ENCODE measurements around the gene CEP70.

CEP70 gene

DNA sequence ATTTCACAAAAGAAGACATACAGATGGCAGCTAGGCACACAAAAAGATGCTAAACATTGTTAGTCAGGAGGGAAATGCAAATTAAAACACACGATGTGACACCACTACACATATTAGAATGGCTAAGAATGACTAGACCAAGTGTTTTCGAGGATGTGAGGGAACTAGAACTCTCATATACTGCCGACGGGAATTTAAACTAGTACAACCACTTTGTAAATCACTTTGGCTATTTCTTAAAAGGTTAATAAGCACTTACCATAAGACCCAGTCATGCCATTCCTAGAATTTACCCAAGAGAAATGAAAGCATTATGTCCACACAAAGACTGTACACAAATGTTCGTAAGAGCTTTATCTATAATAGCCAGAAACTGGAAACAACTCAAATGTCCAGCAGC is 5.6 kb downstream of the CEP70 start:
- no peak overlapping the region for H3K4me3 ChIP-seq (ENCODE audit: low read depth, low read length)
- no peaks in the 10 kb centered on the region for H3K4me1 ChIP-seq (ENCODE audit: control insufficient read depth in 1 of 2, insufficient read depth in 2 of 2, low read length in 2 of 2)
- no peak overlapping the region for H2BK5ac ChIP-seq (ENCODE audit: low read depth, low read length, poor library complexity)
- H3K23ac ChIP-seq (ENCODE audit: low read length) = no peak overlapping the region
- no peak overlapping the region for H2AFZ ChIP-seq (ENCODE audit: insufficient read depth, low read length, poor library complexity)
- no peak overlapping the region for H4K91ac ChIP-seq (ENCODE audit: low read depth, low read length)
- no peak overlapping the region for H3K18ac ChIP-seq (ENCODE audit: low read length)
- no peak overlapping the region for H4K12ac ChIP-seq (ENCODE audit: low read depth, low read length)
- no peaks in the 10 kb centered on the region for H3K36me3 ChIP-seq (ENCODE audit: control insufficient read depth in 1 of 2, insufficient read depth in 2 of 2, low read length in 2 of 2)
- H3K4ac ChIP-seq (ENCODE audit: low read depth, low read length) = no peak overlapping the region
- H3K27ac ChIP-seq (ENCODE audit: low read depth, low read length) = no peak overlapping the region
- H3K79me2 ChIP-seq (ENCODE audit: control insufficient read depth, insufficient read depth, low read length, poor library complexity) = no peaks in the 10 kb centered on the region
- H3K14ac ChIP-seq (ENCODE audit: low read length) = no peak overlapping the region
- DNase-seq = no peak
- no peak overlapping the region for H2AK5ac ChIP-seq (ENCODE audit: low read length)
- no peaks in the 10 kb centered on the region for H3K9me3 ChIP-seq (ENCODE audit: insufficient read depth, low read depth, low read length)
- H3K79me1 ChIP-seq (ENCODE audit: low read length) = no peaks in the 10 kb centered on the region
- no peak overlapping the region for H4K8ac ChIP-seq (ENCODE audit: low read depth, low read length)
- H2BK120ac ChIP-seq (ENCODE audit: insufficient read depth, low read length, poor library complexity) = no peak overlapping the region
- no CpG with 5 or more reads among the region's 5 CpGs for whole genome bisulfite sequencing (ENCODE audit: extremely low coverage, insufficient coverage, insufficient read length)
- no peak overlapping the region for H3K4me2 ChIP-seq (ENCODE audit: low read length)
- no peaks in the 10 kb centered on the region for H3K27me3 ChIP-seq (ENCODE audit: insufficient read depth, low read length)
- no peak overlapping the region for H3K9ac ChIP-seq (ENCODE audit: low read length)
- H2BK12ac ChIP-seq (ENCODE audit: low read length) = no peak overlapping the region

DNA sequence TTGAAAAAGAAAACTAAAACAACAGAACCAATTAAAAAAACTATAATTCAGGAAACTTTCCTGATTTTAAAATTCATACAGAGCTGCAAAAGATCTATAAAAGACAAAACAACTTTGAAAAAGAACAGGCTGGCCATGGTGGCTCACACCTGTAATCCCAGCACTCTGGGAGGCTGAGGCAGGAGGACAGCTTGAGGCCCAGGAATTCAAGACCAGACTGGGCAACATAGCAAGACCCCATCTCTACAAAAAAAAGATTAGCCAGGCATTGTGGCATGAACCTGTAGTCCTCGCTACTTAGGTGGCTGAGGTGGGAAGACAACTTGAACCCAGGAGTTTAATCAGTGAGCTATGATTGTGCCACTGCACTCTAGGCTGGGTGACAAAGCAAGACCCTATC is 6.7 kb downstream of the CEP70 start:
- Histone ChIP-seq H3K23ac (ENCODE audit: low read length) (no peak overlapping the region), H4K91ac (ENCODE audit: low read depth, low read length) (no peak overlapping the region), H4K12ac (ENCODE audit: low read depth, low read length) (no peak overlapping the region), H4K8ac (ENCODE audit: low read depth, low read length) (no peak overlapping the region), H3K9me3 (ENCODE audit: insufficient read depth, low read depth, low read length) (no peaks in the 10 kb centered on the region), H2AK5ac (ENCODE audit: low read length) (no peak overlapping the region), H3K4ac (ENCODE audit: low read depth, low read length) (no peak overlapping the region), H3K4me2 (ENCODE audit: low read length) (no peak overlapping the region), H3K9ac (ENCODE audit: low read length) (no peak overlapping the region), H3K18ac (ENCODE audit: low read length) (no peak overlapping the region), H2BK5ac (ENCODE audit: low read depth, low read length, poor library complexity) (no peak overlapping the region), H2BK12ac (ENCODE audit: low read length) (no peak overlapping the region), H2BK120ac (ENCODE audit: insufficient read depth, low read length, poor library complexity) (no peak overlapping the region), H2AFZ (ENCODE audit: insufficient read depth, low read length, poor library complexity) (no peak overlapping the region), H3K79me1 (ENCODE audit: low read length) (no peaks in the 10 kb centered on the region), H3K27ac (ENCODE audit: low read depth, low read length) (no peak overlapping the region), H3K4me1 (ENCODE audit: control insufficient read depth in 1 of 2, insufficient read depth in 2 of 2, low read length in 2 of 2) (no peaks in the 10 kb centered on the region), H3K14ac (ENCODE audit: low read length) (no peak overlapping the region), H3K4me3 (ENCODE audit: low read depth, low read length) (no peak overlapping the region), H3K79me2 (ENCODE audit: control insufficient read depth, insufficient read depth, low read length, poor library complexity) (no peaks in the 10 kb centered on the region), H3K36me3 (ENCODE audit: control insufficient read depth in 1 of 2, insufficient read depth in 2 of 2, low read length in 2 of 2) (no peaks in the 10 kb centered on the region), H3K27me3 (ENCODE audit: insufficient read depth, low read length) (no peaks in the 10 kb centered on the region)
- no CpG with 5 or more reads among the region's 1 CpG for WGBS (ENCODE audit: extremely low coverage, insufficient coverage, insufficient read length)
- DNase-seq = no peak

DNA sequence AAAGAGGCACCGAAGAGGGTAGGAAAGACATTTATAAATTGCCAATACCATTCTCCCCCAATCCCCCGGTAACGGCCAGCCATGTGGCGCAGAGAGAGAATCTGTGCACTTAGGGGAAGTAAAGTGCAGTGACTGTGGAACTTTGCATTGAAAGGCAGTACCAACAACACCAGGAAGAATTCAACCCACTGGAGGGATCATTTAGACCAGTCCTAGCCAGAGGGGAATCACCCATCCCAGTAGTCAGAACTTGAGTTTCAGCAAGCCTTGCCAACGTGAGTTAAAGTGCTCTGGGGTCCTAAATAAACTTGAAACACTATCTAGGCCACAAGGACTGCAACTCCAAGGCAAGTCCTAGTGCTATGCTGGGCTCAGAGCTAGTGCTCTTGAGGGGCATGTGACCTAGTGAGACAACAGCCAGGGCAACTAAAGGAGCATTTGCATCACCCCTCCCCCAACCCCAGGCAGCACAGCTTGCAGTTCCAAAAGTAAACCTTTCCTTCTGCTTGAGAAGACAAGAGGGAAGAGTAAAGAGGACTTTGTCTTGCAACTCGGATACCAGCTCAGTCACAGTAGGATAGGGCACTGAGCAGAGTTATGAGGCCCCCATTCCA is 15.0 kb downstream of the CEP70 start:
- Histone ChIP-seq H3K23ac (ENCODE audit: low read length) (no peak overlapping the region), H3K79me2 (ENCODE audit: control insufficient read depth, insufficient read depth, low read length, poor library complexity) (no peaks in the 10 kb centered on the region), H2BK5ac (ENCODE audit: low read depth, low read length, poor library complexity) (no peak overlapping the region), H3K4ac (ENCODE audit: low read depth, low read length) (no peak overlapping the region), H3K9me3 (ENCODE audit: insufficient read depth, low read depth, low read length) (peaks cover 4% of the 10 kb centered on the region), H2AK5ac (ENCODE audit: low read length) (no peak overlapping the region), H3K4me3 (ENCODE audit: low read depth, low read length) (no peak overlapping the region), H4K12ac (ENCODE audit: low read depth, low read length) (no peak overlapping the region), H3K27me3 (ENCODE audit: insufficient read depth, low read length) (no peaks in the 10 kb centered on the region), H3K36me3 (ENCODE audit: control insufficient read depth in 1 of 2, insufficient read depth in 2 of 2, low read length in 2 of 2) (peaks cover under 1 to 2% of the 10 kb centered on the region in 2 experiments), H3K9ac (ENCODE audit: low read length) (no peak overlapping the region), H4K91ac (ENCODE audit: low read depth, low read length) (no peak overlapping the region), H2BK120ac (ENCODE audit: insufficient read depth, low read length, poor library complexity) (no peak overlapping the region), H2AFZ (ENCODE audit: insufficient read depth, low read length, poor library complexity) (no peak overlapping the region), H4K8ac (ENCODE audit: low read depth, low read length) (no peak overlapping the region), H3K14ac (ENCODE audit: low read length) (no peak overlapping the region), H2BK12ac (ENCODE audit: low read length) (no peak overlapping the region), H3K4me2 (ENCODE audit: low read length) (no peak overlapping the region), H3K18ac (ENCODE audit: low read length) (no peak overlapping the region), H3K4me1 (ENCODE audit: control insufficient read depth in 1 of 2, insufficient read depth in 2 of 2, low read length in 2 of 2) (peaks cover 0 to 4% of the 10 kb centered on the region in 2 experiments), H3K27ac (ENCODE audit: low read depth, low read length) (no peak overlapping the region), H3K79me1 (ENCODE audit: low read length) (no peaks in the 10 kb centered on the region)
- WGBS (ENCODE audit: extremely low coverage, insufficient coverage, insufficient read length) = no CpG with 5 or more reads among the region's 6 CpGs
- DNase-seq = no peak

DNA sequence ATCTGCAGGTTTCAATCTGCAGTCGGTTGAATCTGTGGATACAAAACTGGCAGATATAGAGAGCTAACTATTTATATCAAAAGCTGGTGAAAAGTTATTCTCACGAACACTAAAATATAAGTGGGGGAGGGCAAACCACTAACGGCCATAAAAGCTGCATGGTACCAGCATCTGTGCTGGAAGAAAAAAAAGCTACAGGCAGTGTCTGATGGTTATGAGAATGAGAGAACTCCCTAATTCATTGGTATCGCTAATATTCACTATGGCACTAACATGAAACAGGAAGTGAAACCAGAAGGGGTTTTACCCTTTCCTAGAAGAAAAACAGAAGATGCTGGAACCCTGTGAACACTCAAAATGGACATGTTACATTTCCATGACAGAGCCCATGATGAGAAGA is 15.9 kb downstream of the CEP70 start:
- Histone ChIP-seq H3K4ac (ENCODE audit: low read depth, low read length) (no peak overlapping the region), H3K36me3 (ENCODE audit: control insufficient read depth in 1 of 2, insufficient read depth in 2 of 2, low read length in 2 of 2) (peaks cover 2 to 4% of the 10 kb centered on the region in 2 experiments), H3K79me2 (ENCODE audit: control insufficient read depth, insufficient read depth, low read length, poor library complexity) (no peaks in the 10 kb centered on the region), H4K8ac (ENCODE audit: low read depth, low read length) (no peak overlapping the region), H3K9me3 (ENCODE audit: insufficient read depth, low read depth, low read length) (peaks cover 7% of the 10 kb centered on the region), H4K91ac (ENCODE audit: low read depth, low read length) (no peak overlapping the region), H3K9ac (ENCODE audit: low read length) (no peak overlapping the region), H3K27ac (ENCODE audit: low read depth, low read length) (no peak overlapping the region), H3K14ac (ENCODE audit: low read length) (no peak overlapping the region), H4K12ac (ENCODE audit: low read depth, low read length) (no peak overlapping the region), H2AFZ (ENCODE audit: insufficient read depth, low read length, poor library complexity) (no peak overlapping the region), H2BK120ac (ENCODE audit: insufficient read depth, low read length, poor library complexity) (no peak overlapping the region), H2BK5ac (ENCODE audit: low read depth, low read length, poor library complexity) (no peak overlapping the region), H3K4me1 (ENCODE audit: control insufficient read depth in 1 of 2, insufficient read depth in 2 of 2, low read length in 2 of 2) (peaks cover 0 to 4% of the 10 kb centered on the region in 2 experiments), H3K4me2 (ENCODE audit: low read length) (no peak overlapping the region), H2AK5ac (ENCODE audit: low read length) (no peak overlapping the region), H2BK12ac (ENCODE audit: low read length) (no peak overlapping the region), H3K4me3 (ENCODE audit: low read depth, low read length) (no peak overlapping the region), H3K27me3 (ENCODE audit: insufficient read depth, low read length) (no peaks in the 10 kb centered on the region), H3K79me1 (ENCODE audit: low read length) (no peaks in the 10 kb centered on the region), H3K18ac (ENCODE audit: low read length) (no peak overlapping the region), H3K23ac (ENCODE audit: low read length) (no peak overlapping the region)
- WGBS (ENCODE audit: extremely low coverage, insufficient coverage, insufficient read length) = no CpG with 5 or more reads among the region's 4 CpGs
- no peak for DNase-seq

All from trophoblast cell (in vitro differentiated cells and primary cell).